Measurements from ENCODE around the gene RUNX2. TPM values are rescaled to one million over a fixed set of nuclear protein-coding genes. Genes with fewer than 3 reads are reported as not detected.

RUNX2 gene
- total RNA-seq, 1 donor from 2014 or later: 0.09 TPM

DNA sequence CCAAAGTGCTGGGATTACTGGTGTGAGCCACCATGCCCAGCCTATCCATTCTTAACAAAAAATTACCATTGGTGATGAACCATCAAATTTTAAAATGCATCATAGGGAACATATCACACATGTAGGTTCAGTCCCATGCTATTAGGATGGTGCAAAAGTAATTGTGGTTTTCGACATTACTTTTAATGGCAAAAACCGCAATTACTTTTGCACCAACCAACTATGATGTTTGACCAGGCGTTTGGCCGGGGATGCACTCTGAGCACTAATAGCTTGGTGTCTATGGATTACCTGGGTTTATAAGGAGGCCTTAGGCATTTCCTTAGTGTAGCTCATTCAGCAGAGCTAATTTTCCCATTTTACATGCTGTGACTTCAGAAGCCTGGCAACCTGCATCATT is 296.1 kb downstream of the RUNX2 start:
- H3K27me3 Mint-ChIP-seq (ENCODE audit: insufficient read depth, low read depth): no peaks in the 10 kb centered on the region
- H3K4me1 Mint-ChIP-seq: peaks cover 6% of the 10 kb centered on the region
- H3K27ac Mint-ChIP-seq: no peak overlapping the region
- no peaks in the 10 kb centered on the region for H3K4me1 ChIP-seq
- H3K9me3 Mint-ChIP-seq: no peaks in the 10 kb centered on the region
- no peaks in the 10 kb centered on the region for H4K20me1 ChIP-seq (ENCODE audit: low read depth)
- no peaks in the 10 kb centered on the region for H3K27me3 ChIP-seq
- no peaks in the 10 kb centered on the region for H3K36me3 Mint-ChIP-seq
- no peak overlapping the region for H2AFZ ChIP-seq (replicated peaks)
- H3K9ac ChIP-seq: no peak overlapping the region
- H3K4me3 Mint-ChIP-seq: no peak overlapping the region
- no peaks in the 10 kb centered on the region for H3K79me2 ChIP-seq (ENCODE audit: low read depth)
- no peaks in the 10 kb centered on the region for H3K36me3 ChIP-seq
- no peak overlapping the region for H3K4me2 ChIP-seq
- H3K4me3 ChIP-seq: no peak overlapping the region
- no peak for DNase-seq (ENCODE audit: low spot score)
- no peaks in the 10 kb centered on the region for H3F3A ChIP-seq (ENCODE audit: low read depth)
- no peaks in the 10 kb centered on the region for H3K9me3 ChIP-seq (ENCODE audit: low read depth)
- TF ChIP-seq EZH2phosphoT487 (IDR thresholded peaks at IDR 0.05) (no peak), EZH2 (IDR thresholded peaks at IDR 0.05) (no peak)
- TF ChIP-seq, protein P1, sequence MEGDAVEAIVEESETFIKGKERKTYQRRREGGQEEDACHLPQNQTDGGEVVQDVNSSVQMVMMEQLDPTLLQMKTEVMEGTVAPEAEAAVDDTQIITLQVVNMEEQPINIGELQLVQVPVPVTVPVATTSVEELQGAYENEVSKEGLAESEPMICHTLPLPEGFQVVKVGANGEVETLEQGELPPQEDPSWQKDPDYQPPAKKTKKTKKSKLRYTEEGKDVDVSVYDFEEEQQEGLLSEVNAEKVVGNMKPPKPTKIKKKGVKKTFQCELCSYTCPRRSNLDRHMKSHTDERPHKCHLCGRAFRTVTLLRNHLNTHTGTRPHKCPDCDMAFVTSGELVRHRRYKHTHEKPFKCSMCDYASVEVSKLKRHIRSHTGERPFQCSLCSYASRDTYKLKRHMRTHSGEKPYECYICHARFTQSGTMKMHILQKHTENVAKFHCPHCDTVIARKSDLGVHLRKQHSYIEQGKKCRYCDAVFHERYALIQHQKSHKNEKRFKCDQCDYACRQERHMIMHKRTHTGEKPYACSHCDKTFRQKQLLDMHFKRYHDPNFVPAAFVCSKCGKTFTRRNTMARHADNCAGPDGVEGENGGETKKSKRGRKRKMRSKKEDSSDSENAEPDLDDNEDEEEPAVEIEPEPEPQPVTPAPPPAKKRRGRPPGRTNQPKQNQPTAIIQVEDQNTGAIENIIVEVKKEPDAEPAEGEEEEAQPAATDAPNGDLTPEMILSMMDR (IDR thresholded peaks at IDR 0.05): no peak
- no peak overlapping the region for H3K27ac ChIP-seq

DNA sequence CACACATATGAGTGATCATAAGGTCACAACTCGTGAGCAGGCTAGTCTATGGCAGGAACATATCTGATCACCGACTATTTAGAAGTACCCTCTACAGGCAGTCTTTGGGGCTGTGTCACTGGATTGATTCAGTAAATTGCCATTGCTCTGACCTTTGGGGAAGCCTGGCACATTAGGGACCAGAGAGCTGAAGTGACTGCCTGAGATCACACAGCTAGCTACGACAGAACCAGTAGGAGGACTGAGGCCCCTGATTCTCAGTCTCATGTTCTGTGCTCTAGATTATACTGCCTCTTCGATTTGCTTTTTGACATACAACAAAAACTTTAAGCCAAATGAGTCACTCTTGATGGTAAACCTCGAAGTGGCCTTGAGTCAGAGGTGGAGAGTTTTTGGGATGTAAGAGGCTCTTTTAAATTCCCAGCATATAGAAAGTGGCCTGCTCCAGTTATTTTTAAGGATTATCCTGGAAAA is 297.1 kb downstream of the RUNX2 start:
- H3K4me1 Mint-ChIP-seq: peaks cover 6% of the 10 kb centered on the region
- H3K36me3 Mint-ChIP-seq: no peaks in the 10 kb centered on the region
- H3K4me2 ChIP-seq: no peak overlapping the region
- no peaks in the 10 kb centered on the region for H3K79me2 ChIP-seq (ENCODE audit: low read depth)
- no peak for TF ChIP-seq EZH2phosphoT487 (IDR thresholded peaks at IDR 0.05)
- no peak for TF ChIP-seq EZH2 (IDR thresholded peaks at IDR 0.05)
- no peak overlapping the region for H3K27ac ChIP-seq
- H3K9me3 ChIP-seq (ENCODE audit: low read depth): no peaks in the 10 kb centered on the region
- no peaks in the 10 kb centered on the region for H3K36me3 ChIP-seq
- H3K4me1 ChIP-seq: no peaks in the 10 kb centered on the region
- H3K9ac ChIP-seq: no peak overlapping the region
- H4K20me1 ChIP-seq (ENCODE audit: low read depth): no peaks in the 10 kb centered on the region
- no peak overlapping the region for H3K4me3 Mint-ChIP-seq
- no peaks in the 10 kb centered on the region for H3K27me3 Mint-ChIP-seq (ENCODE audit: insufficient read depth, low read depth)
- no peaks in the 10 kb centered on the region for H3K9me3 Mint-ChIP-seq
- H2AFZ ChIP-seq (replicated peaks): no peak overlapping the region
- H3F3A ChIP-seq (ENCODE audit: low read depth): no peaks in the 10 kb centered on the region
- H3K27ac Mint-ChIP-seq: no peak overlapping the region
- no peaks in the 10 kb centered on the region for H3K27me3 ChIP-seq
- no peak overlapping the region for H3K4me3 ChIP-seq
- DNase-seq (ENCODE audit: low spot score): no peak

DNA sequence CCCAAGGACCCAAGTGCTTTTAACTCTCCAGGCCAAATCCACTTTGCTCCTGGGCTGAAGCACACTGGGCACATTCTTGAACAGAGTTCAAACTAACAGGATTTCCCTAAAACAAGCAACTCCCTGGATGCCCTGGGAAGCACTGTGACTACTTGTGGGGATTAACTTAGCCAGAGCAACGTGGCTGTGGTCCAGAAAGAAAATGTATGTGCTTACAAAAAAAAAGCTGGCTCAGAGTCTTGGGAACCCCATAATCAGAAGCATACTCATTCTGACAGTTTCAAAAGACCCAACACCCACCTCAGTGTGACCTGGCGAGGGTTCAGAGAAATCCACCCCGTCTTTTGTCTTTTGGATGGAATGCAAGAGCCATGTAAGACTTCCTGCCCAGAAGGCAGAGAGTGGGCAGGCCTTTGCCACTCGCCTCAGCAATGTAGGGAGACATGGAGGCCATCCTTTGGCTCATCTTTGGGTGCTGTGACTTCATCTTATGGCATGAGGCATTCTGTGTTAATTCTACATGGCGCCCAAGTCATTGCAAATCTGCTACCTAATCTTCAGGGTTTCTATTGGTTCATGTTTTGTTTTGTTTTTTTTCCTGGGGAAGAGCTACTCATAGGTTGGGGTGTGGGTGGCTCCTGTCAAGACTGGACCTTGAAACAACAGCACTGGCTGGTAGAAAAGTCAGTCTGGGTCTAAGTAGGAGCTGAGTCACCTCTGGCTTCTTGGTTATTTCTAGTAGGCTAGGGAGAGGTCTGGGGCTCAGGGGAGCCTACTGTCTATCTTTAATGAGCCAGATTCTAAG is 298.2 kb downstream of the RUNX2 start:
- Histone ChIP-seq H2AFZ (replicated peaks) (no peak overlapping the region), H3F3A (ENCODE audit: low read depth) (no peaks in the 10 kb centered on the region), H3K27ac (no peak overlapping the region), H3K4me1 (no peaks in the 10 kb centered on the region), H4K20me1 (ENCODE audit: low read depth) (no peaks in the 10 kb centered on the region), H3K36me3 (no peaks in the 10 kb centered on the region), H3K9ac (no peak overlapping the region), H3K79me2 (ENCODE audit: low read depth) (no peaks in the 10 kb centered on the region), H3K4me3 (no peak overlapping the region), H3K27me3 (no peaks in the 10 kb centered on the region), H3K9me3 (ENCODE audit: low read depth) (no peaks in the 10 kb centered on the region), H3K4me2 (no peak overlapping the region)
- peaks cover 6% of the 10 kb centered on the region for H3K4me1 Mint-ChIP-seq
- no peaks in the 10 kb centered on the region for H3K36me3 Mint-ChIP-seq
- TF ChIP-seq EZH2 (IDR thresholded peaks at IDR 0.05): no peak
- no peaks in the 10 kb centered on the region for H3K9me3 Mint-ChIP-seq
- DNase-seq (ENCODE audit: low spot score): peak; percentile 16
- H3K4me3 Mint-ChIP-seq: no peak overlapping the region
- no peak overlapping the region for H3K27ac Mint-ChIP-seq
- H3K27me3 Mint-ChIP-seq (ENCODE audit: insufficient read depth, low read depth): no peaks in the 10 kb centered on the region

DNA sequence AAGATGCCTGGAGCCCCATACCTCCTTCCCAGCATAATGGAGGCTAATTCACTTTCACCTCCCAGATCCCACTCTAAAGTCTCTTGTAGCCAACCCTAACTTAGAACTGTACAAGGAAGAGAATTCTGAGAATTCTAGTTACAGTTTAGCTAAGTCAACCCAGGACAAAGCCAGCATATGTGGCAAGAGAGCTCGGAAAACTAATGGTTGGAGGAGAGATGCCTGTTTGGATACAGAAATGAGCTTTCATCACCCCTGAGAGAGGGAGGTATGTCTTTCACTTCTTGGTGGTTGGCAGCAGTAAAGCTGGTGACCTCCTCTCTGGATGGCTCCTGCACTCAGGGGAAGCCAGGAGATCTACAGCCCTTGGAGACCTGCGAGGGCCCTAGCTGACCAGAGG is 302.2 kb downstream of the RUNX2 start:
- TF ChIP-seq, protein P1 (IDR thresholded peaks at IDR 0.05): no peak
- TF ChIP-seq EZH2 (IDR thresholded peaks at IDR 0.05) (no peak), EZH2phosphoT487 (IDR thresholded peaks at IDR 0.05) (no peak)
- H3K9me3 Mint-ChIP-seq: no peaks in the 10 kb centered on the region
- Histone ChIP-seq H3K27ac (no peak overlapping the region), H3K4me3 (no peak overlapping the region), H4K20me1 (ENCODE audit: low read depth) (no peaks in the 10 kb centered on the region), H3K9ac (no peak overlapping the region), H3K36me3 (no peaks in the 10 kb centered on the region), H3K9me3 (ENCODE audit: low read depth) (no peaks in the 10 kb centered on the region), H3K79me2 (ENCODE audit: low read depth) (no peaks in the 10 kb centered on the region), H3K4me2 (no peak overlapping the region), H3K4me1 (no peaks in the 10 kb centered on the region), H2AFZ (replicated peaks) (no peak overlapping the region), H3K27me3 (no peaks in the 10 kb centered on the region), H3F3A (ENCODE audit: low read depth) (no peaks in the 10 kb centered on the region)
- no peak for DNase-seq (ENCODE audit: low spot score)
- H3K27me3 Mint-ChIP-seq (ENCODE audit: insufficient read depth, low read depth): no peaks in the 10 kb centered on the region
- H3K36me3 Mint-ChIP-seq: no peaks in the 10 kb centered on the region
- no peak overlapping the region for H3K27ac Mint-ChIP-seq
- H3K4me3 Mint-ChIP-seq: no peak overlapping the region
- H3K4me1 Mint-ChIP-seq: peaks cover 6% of the 10 kb centered on the region
